Muscle layer of duodenum (tissue), 2 donors: ENCODE data around the gene CHCHD6.

Experiments
- H3K27ac ChIP-seq: one replicate; pipeline ENCODE4 v1.7.0; 2013; ENCODE audit warnings: mild to moderate bottlenecking, low read length
- H3K27me3 ChIP-seq: one replicate; pipeline ENCODE4 v1.7.0; 2013; ENCODE audit warnings: low read depth, mild to moderate bottlenecking, control low read depth, low read length
- H3K36me3 ChIP-seq, 2 donors: one replicate each; pipeline ENCODE4 v1.7.0; 2013; ENCODE audit warnings: low read length in 2 of 2, control low read depth in 1 of 2, mild to moderate bottlenecking in 1 of 2; ENCODE audit not compliant: insufficient read depth in 2 of 2, control insufficient read depth in 1 of 2
- H3K4me1 ChIP-seq, 2 donors: one replicate each; pipeline ENCODE4 v1.7.0; 2013; ENCODE audit warnings: low read length in 2 of 2, mild to moderate bottlenecking in 2 of 2, control low read depth in 1 of 2, moderate library complexity in 1 of 2; ENCODE audit not compliant: insufficient read depth in 2 of 2, control insufficient read depth in 1 of 2
- H3K4me3 ChIP-seq, 2 donors: one replicate each; pipeline ENCODE4 v1.7.0; 2013; ENCODE audit warnings: low read length in 2 of 2, low read depth in 1 of 2, mild to moderate bottlenecking in 1 of 2
- H3K9me3 ChIP-seq, 2 donors: one replicate each; pipeline ENCODE4 v1.7.0; 2013; ENCODE audit warnings: low read length in 2 of 2, control low read depth in 1 of 2, mild to moderate bottlenecking in 1 of 2; ENCODE audit not compliant: control insufficient read depth in 1 of 2
- donor health status: healthy.

Gene CHCHD6

GRCh38 chr3:126912491-126913195 is 208.6 kb downstream of the CHCHD6 start:
- H3K4me3 ChIP-seq: no peak overlapping the region
- no peaks in the 10 kb centered on the region for H3K27me3 ChIP-seq
- peaks cover 3 to 13% of the 10 kb centered on the region in 2 donors for H3K36me3 ChIP-seq
- H3K27ac ChIP-seq: no peak overlapping the region
- H3K9me3 ChIP-seq: no peaks in the 10 kb centered on the region
- H3K4me1 ChIP-seq: no peaks in the 10 kb centered on the region

- H3K27me3 ChIP-seq: no peaks in the 10 kb centered on the region
Measured at GRCh38 chr3:126913524-126913923, 209.5 kb downstream of the CHCHD6 start.

GRCh38 chr3:126914226-126914625 is 210.2 kb downstream of the CHCHD6 start:
- Histone ChIP-seq H3K27me3 (no peaks in the 10 kb centered on the region), H3K4me3 (no peak overlapping the region), H3K36me3 (peaks cover 3 to 13% of the 10 kb centered on the region in 2 donors), H3K4me1 (no peaks in the 10 kb centered on the region), H3K27ac (no peak overlapping the region), H3K9me3 (no peaks in the 10 kb centered on the region)

More at GRCh38 chr3:126913524-126913923, 209.5 kb downstream of the CHCHD6 start:
- Histone ChIP-seq H3K4me1 (no peaks in the 10 kb centered on the region), H3K27ac (no peak overlapping the region), H3K36me3 (peaks cover 3 to 13% of the 10 kb centered on the region in 2 donors), H3K4me3 (no peak overlapping the region), H3K9me3 (no peaks in the 10 kb centered on the region)

DNA sequence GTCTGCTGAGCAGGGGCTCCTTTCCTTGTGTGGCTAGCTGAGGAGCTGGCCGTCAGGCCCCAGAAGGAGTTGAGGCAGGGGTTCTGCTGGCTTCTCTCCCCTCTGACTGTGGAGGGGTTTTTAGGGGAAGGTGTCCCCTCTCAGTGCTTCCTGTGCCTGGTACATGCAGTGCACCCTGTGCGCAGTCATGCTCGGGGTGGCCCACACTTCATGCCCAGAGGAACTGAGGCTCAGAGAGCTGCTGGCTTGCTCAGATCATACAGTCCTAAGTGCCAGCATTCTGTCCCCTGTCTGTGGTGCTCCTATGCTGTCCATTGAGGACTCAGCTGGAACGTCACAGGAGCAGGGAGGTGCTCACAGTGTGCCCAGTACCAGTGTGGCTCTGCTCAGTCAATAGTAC is 211.0 kb downstream of the CHCHD6 start:
- Histone ChIP-seq H3K27me3 (no peaks in the 10 kb centered on the region), H3K27ac (no peak overlapping the region), H3K4me3 (no peak overlapping the region), H3K36me3 (peaks cover 3 to 13% of the 10 kb centered on the region in 2 donors), H3K4me1 (no peaks in the 10 kb centered on the region), H3K9me3 (no peaks in the 10 kb centered on the region)

DNA sequence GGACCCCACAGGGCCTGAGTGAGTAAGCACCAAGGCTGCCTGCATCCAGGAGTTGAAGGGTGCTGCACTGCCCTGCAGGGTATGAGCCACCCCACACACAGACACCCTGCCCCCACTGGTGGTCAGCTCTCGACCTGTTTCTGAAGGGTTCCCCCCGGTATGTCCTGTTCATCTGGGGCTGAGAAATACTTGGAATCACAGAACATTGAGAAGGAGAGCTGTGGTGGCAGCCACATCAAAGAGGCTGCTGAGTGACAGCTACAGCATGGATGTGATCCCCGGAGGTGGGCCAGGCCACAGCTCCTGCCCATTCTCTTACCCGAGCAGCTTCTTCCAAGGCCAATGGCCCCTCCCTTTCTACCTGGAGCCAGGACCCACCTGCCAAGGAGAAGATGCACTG is 212.5 kb downstream of the CHCHD6 start:
- Histone ChIP-seq H3K27me3 (no peaks in the 10 kb centered on the region), H3K4me1 (peaks cover 0 to under 1% of the 10 kb centered on the region in 2 donors), H3K27ac (no peak overlapping the region), H3K4me3 (no peak overlapping the region), H3K9me3 (no peaks in the 10 kb centered on the region), H3K36me3 (peaks cover 3 to 13% of the 10 kb centered on the region in 2 donors)

DNA sequence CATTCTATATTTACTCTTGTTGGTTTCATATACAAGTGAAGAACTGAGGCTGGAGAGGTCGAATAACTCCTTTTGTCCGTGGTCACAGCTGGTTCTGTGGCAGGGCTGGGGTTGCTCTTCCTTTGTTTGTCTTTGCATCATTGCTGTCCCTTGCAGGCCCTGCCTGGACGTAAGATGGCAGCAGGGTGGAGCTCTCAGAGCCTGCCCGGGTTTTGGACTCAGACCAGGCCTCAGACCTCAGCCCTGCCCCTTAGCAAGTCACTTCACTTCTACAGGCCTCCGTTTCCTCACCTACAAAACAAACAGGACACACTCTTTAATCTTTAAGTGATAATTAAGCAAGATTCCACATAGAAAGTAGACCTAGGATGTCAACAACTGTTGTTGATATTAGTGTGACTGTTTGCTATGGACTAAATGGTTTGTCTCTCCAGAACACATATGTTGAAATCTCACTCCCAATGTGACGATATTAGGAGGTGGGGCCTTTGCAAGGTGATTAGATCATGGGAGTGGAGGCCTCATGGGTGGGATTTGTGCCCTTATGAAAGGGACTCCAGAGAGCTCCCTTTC is 213.3 kb downstream of the CHCHD6 start:
- Histone ChIP-seq H3K27me3 (no peaks in the 10 kb centered on the region), H3K9me3 (no peaks in the 10 kb centered on the region), H3K4me1 (peaks cover 0 to 4% of the 10 kb centered on the region in 2 donors), H3K27ac (no peak overlapping the region), H3K36me3 (peaks cover 3 to 13% of the 10 kb centered on the region in 2 donors), H3K4me3 (no peak overlapping the region)

DNA sequence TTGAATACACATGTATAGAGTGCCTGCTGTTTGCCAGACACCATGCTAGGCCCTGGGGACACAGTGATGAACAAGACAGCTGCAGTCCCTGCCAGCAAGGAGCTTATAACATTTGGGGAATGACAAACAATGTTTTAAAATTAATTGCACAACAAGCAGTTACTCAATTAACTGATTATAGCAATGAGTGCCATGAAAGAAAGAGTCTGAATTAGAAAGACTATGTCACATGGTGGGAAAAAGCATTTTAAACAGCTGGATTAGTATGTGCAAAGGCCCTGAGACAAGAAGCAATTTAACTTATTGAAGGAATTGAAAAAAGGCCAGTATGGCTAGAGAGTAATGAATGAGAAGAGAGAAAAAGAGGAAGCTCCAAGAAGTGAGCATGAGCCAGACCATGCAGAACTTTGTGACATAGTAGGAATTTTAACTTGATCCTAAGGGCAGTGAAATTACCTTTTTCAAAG is 214.3 kb downstream of the CHCHD6 start:
- H3K27me3 ChIP-seq: no peaks in the 10 kb centered on the region
- no peak overlapping the region for H3K4me3 ChIP-seq
- no peak overlapping the region for H3K27ac ChIP-seq
- peaks cover 0 to 4% of the 10 kb centered on the region in 2 donors for H3K4me1 ChIP-seq
- H3K36me3 ChIP-seq: peaks cover 3 to 13% of the 10 kb centered on the region in 2 donors
- H3K9me3 ChIP-seq: no peaks in the 10 kb centered on the region

DNA sequence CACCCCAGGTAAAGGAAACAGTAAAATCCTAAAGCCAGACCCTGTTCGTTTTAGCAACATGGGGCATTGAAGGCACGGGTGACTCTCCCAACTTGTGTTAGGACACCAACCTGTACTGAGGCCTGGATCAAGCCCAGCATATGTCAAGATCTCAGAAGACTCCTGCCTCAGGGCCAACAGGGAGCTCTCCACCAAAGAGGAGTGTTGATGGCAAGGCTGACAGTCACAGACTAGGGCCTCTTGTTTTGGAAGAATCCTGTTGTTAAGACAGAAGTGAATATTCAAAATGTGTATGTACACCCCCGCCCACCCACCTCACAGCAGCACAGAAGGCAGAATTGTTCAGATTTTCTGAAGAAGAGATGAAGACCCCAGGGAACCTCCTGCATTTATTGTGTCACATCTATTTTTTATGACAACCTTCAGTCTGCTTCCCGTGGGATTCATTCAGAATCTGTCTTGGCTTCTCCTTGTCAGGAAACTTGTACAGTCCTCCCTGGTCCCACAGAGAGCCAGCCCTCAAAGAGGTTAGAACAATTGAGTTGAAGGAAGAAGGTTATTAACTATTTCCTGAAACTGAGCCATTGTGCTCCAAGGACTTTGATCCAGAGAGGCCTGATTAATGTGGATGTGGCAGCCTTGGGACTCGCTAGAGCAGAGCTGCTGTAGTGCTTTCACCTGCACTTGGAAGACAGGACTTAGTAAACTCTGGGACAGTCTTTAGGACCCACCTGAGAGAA is 217.2 kb downstream of the CHCHD6 start:
- H3K4me3 ChIP-seq: no peak overlapping the region
- H3K27ac ChIP-seq: no peak overlapping the region
- peaks cover under 1 to 4% of the 10 kb centered on the region in 2 donors for H3K4me1 ChIP-seq
- H3K36me3 ChIP-seq: peaks cover 3 to 6% of the 10 kb centered on the region in 2 donors
- no peaks in the 10 kb centered on the region for H3K27me3 ChIP-seq
- no peaks in the 10 kb centered on the region for H3K9me3 ChIP-seq

DNA sequence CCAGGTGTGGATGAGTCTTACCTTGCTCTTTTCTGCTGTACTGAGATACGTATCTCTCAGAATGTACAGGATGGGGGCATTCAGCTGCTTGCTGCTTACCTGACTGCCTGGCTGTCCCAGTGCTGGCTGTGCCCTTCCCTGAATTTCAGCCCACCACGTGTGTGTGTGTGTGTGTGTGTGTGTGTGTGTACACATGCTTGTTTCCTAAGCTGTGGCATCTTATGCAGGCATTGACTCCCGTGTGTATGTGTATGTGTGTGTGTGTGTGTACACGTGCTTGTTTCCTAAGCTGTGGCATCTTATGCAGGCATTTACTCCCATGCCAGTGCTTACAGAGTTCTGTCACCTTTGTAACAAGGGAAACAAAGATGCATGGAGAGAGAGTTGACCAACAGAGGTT is 218.4 kb downstream of the CHCHD6 start:
- Histone ChIP-seq H3K36me3 (no peaks in the 10 kb centered on the region), H3K27me3 (no peaks in the 10 kb centered on the region), H3K9me3 (no peaks in the 10 kb centered on the region), H3K4me1 (peaks cover 4 to 7% of the 10 kb centered on the region in 2 donors), H3K4me3 (no peak overlapping the region), H3K27ac (no peak overlapping the region)

DNA sequence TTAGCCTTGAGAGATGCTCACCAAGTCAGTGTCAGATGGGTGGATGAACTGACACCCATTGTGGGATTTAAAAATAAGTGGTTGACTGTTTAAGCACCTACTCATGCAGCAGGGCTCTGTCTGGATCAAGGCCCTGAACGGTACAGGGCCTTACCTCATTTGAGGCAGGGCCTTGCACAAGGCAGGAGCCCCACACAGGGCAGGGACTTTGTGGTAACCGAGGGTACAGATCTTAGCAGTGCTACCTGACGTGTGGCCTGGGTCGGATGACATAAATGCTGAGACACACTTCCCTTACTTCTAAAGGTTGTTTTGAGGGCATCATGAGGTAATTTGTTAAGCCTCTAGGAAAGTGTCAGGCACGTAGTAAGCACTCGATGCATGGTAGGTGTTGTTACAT is 219.4 kb downstream of the CHCHD6 start:
- no peaks in the 10 kb centered on the region for H3K9me3 ChIP-seq
- H3K27me3 ChIP-seq: no peaks in the 10 kb centered on the region
- H3K4me1 ChIP-seq: peaks cover 4 to 7% of the 10 kb centered on the region in 2 donors
- no peak overlapping the region for H3K4me3 ChIP-seq
- H3K36me3 ChIP-seq: no peaks in the 10 kb centered on the region
- no peak overlapping the region for H3K27ac ChIP-seq

DNA sequence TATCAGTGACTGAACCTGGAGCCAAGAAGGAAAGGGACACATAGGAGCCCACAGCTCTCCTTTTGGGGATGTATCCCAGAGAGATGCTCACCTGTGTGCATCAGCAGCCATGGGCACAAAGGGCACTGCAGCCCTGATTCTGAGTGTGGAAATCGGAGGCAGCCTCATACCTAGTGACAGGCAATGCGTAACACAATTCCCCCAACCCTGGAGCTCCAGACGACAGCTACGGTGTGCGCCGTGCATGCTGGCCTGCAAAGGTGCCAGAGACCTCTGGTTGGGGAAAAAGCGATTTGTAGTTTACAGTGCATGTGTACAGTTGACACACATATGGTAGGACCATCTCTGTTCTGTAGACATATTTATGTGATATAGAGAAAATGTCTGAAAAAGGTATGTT is 219.9 kb downstream of the CHCHD6 start:
- H3K27ac ChIP-seq: no peak overlapping the region
- H3K27me3 ChIP-seq: no peaks in the 10 kb centered on the region
- peaks cover 4 to 7% of the 10 kb centered on the region in 2 donors for H3K4me1 ChIP-seq
- no peaks in the 10 kb centered on the region for H3K9me3 ChIP-seq
- no peaks in the 10 kb centered on the region for H3K36me3 ChIP-seq
- no peak overlapping the region for H3K4me3 ChIP-seq
